M059J (cell line): ENCODE measurements around the gene GPR15LG. TPM values are rescaled to one million over a fixed set of nuclear protein-coding genes. Genes with fewer than 3 reads are reported as not detected.
"Not testable (repeated sequence)": the region's sequence is repeated elsewhere in the genome, so short reads cannot be mapped to it uniquely, and the experiment has no call there.

Experiments
- DNase-seq: peaks from one replicate; pipeline ENCODE4 v3.0.0-alpha.2; 2012; ENCODE audit warnings: low read depth
- total RNA-seq: library from RNA; depleted of rRNA; stranded (reverse); fragments of >200 nt; shearing (Covaris generic); gene quantifications from 2 replicates; pipeline ENCODE4 v1.2.3, GENCODE V29; 2014

Gene GPR15LG
- total RNA-seq, 1 experiment from 2014 or later: not detected

- DNase-seq: no peak
Observed at GRCh38 chr10:84164442-84164841, 9.2 kb upstream of the GPR15LG start.

- no peak for DNase-seq
Observed at GRCh38 chr10:84166620-84167288, 6.8 kb upstream of the GPR15LG start.

- not testable (repeated sequence) for DNase-seq
Observed at GRCh38 chr10:84167289-84167653, 6.3 kb upstream of the GPR15LG start.

- DNase-seq: not testable (repeated sequence)
Observed at GRCh38 chr10:84168382-84168781, 5.2 kb upstream of the GPR15LG start.

- DNase-seq: not testable (repeated sequence)
Observed at GRCh38 chr10:84171237-84171636, 2.4 kb upstream of the GPR15LG start.

GRCh38 chr10:84171700-84172466 lies 1.7 kb upstream of the GPR15LG start:
- not testable (repeated sequence) for DNase-seq

- no peak for DNase-seq
Observed at GRCh38 chr10:84172467-84173356, 889 bp upstream of the GPR15LG start.

GRCh38 chr10:84175436-84175835 lies 1.8 kb downstream of the GPR15LG start:
- no peak for DNase-seq

GRCh38 chr10:84176351-84176750 lies 2.8 kb downstream of the GPR15LG start:
- no peak for DNase-seq

- DNase-seq: no peak
Observed at GRCh38 chr10:84176836-84177474, 3.4 kb downstream of the GPR15LG start.

- no peak for DNase-seq
Observed at GRCh38 chr10:84177541-84178141, 4.0 kb downstream of the GPR15LG start.

GRCh38 chr10:84178160-84178609 lies 4.6 kb downstream of the GPR15LG start:
- DNase-seq: no peak

GRCh38 chr10:84179059-84179710 lies 5.6 kb downstream of the GPR15LG start:
- DNase-seq: peak; percentile 30

GRCh38 chr10:84180386-84180785 lies 6.8 kb downstream of the GPR15LG start:
- not testable (repeated sequence) for DNase-seq

GRCh38 chr10:84181631-84182030 lies 8.0 kb downstream of the GPR15LG start:
- no peak for DNase-seq

- DNase-seq: no peak
Observed at GRCh38 chr10:84184517-84184916, 10.9 kb downstream of the GPR15LG start.

GRCh38 chr10:84185526-84186175 lies 12.1 kb downstream of the GPR15LG start:
- DNase-seq: no peak

- DNase-seq: no peak
Observed at GRCh38 chr10:84188815-84189214, 15.2 kb downstream of the GPR15LG start.

- DNase-seq: no peak
Observed at GRCh38 chr10:84190621-84191020, 17.0 kb downstream of the GPR15LG start.

- no peak for DNase-seq
Observed at GRCh38 chr10:84191106-84191505, 17.5 kb downstream of the GPR15LG start.
